Measurements from ENCODE around the gene LPCAT4.

- no peak for TF ChIP-seq POLR2A (IDR thresholded peaks at IDR 0.05; ENCODE audit: low read depth, low read length)
- TF ChIP-seq, protein P1, sequence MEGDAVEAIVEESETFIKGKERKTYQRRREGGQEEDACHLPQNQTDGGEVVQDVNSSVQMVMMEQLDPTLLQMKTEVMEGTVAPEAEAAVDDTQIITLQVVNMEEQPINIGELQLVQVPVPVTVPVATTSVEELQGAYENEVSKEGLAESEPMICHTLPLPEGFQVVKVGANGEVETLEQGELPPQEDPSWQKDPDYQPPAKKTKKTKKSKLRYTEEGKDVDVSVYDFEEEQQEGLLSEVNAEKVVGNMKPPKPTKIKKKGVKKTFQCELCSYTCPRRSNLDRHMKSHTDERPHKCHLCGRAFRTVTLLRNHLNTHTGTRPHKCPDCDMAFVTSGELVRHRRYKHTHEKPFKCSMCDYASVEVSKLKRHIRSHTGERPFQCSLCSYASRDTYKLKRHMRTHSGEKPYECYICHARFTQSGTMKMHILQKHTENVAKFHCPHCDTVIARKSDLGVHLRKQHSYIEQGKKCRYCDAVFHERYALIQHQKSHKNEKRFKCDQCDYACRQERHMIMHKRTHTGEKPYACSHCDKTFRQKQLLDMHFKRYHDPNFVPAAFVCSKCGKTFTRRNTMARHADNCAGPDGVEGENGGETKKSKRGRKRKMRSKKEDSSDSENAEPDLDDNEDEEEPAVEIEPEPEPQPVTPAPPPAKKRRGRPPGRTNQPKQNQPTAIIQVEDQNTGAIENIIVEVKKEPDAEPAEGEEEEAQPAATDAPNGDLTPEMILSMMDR (IDR thresholded peaks at IDR 0.05; ENCODE audit: extremely low read depth in 1 of 2, insufficient read depth in 1 of 2, low read depth in 1 of 2, low read length in 2 of 2) = no peak
Observed at GRCh38 chr15:34318277-34319079, 48.5 kb downstream of the LPCAT4 start.

Data from endothelial cell of umbilical vein (primary cell).